Measurements from ENCODE around the gene ALDH1L1. TPM values are rescaled to one million over a fixed set of nuclear protein-coding genes. Genes with fewer than 3 reads are reported as not detected.

Gene ALDH1L1
- total RNA-seq, 1 donor from 2014 or later: 36.1 TPM

- H3K4me3 ChIP-seq: no peak overlapping the region
- H3K36me3 ChIP-seq: peaks cover 3 to 21% of the 10 kb centered on the region in 2 donors
- DNase-seq (ENCODE audit: low spot score in 2 of 2): peak in 1 of 2 donors; percentile 43
- intact Hi-C loops (cut with DNase I): no loop called here
- no peak for TF ChIP-seq CTCF (IDR thresholded peaks at IDR 0.05)
- H3K27me3 ChIP-seq: no peaks in the 10 kb centered on the region
- H3K9me3 ChIP-seq: no peaks in the 10 kb centered on the region
- no peaks in the 10 kb centered on the region for H3K4me1 ChIP-seq
- H3K27ac ChIP-seq: no peak overlapping the region
These were observed 125.5 kb downstream of the ALDH1L1 start for GRCh38 chr3:126054870-126055269.

GRCh38 chr3:126053949-126054569 lies 126.3 kb downstream of the ALDH1L1 start:
- no peak for TF ChIP-seq CTCF (IDR thresholded peaks at IDR 0.05)
- intact Hi-C loops (cut with DNase I): no loop called here
- Histone ChIP-seq H3K4me1 (no peaks in the 10 kb centered on the region), H3K27me3 (no peaks in the 10 kb centered on the region), H3K4me3 (no peak overlapping the region), H3K36me3 (peaks cover 3 to 27% of the 10 kb centered on the region in 2 donors), H3K9me3 (no peaks in the 10 kb centered on the region), H3K27ac (no peak overlapping the region)
- peak in 1 of 2 donors; percentile 27 for DNase-seq (ENCODE audit: low spot score in 2 of 2)

Other genes starting within 250 kb of the ALDH1L1 start
- not detected for gene ROPN1B, start 211.4 kb downstream of the ALDH1L1 start, total RNA-seq
- 111 TPM for gene SLC41A3, start 96.5 kb downstream of the ALDH1L1 start, total RNA-seq
- gene KLF15, start 176.8 kb upstream of the ALDH1L1 start, total RNA-seq: 74.0 TPM
- gene CFAP100, start 214.3 kb upstream of the ALDH1L1 start, total RNA-seq: not detected

Data from ascending aorta (tissue), 2 donors.